HEK293 (cell line): ENCODE measurements around the gene SLC25A22.

Source experiments
- CTCF ChIA-PET: fragments of 350-600 bp; formaldehyde crosslinking; extraction: SDS; loops from one replicate; lab custom pipeline; 2021; ENCODE audit warnings: antibody characterized with exemption; lab: Yijun Ruan, JAX
- POLR2A ChIA-PET: fragments of 300-600 bp; formaldehyde crosslinking; extraction: SDS; loops from one replicate; lab custom pipeline; 2020; ENCODE audit warnings: antibody characterized with exemption, inconsistent platforms; lab: Yijun Ruan, JAX
- H3K27ac ChIP-seq: fragments of 200-500 bp; sonication (Bioruptor generic); 2 replicates; pipeline ENCODE4 v1.5.1; 2014; ENCODE audit warnings: low read depth, low read length, control low read depth, inconsistent platforms; ENCODE audit errors: extremely low read depth
- H3K36me3 ChIP-seq, 2 experiments: fragments of 200-500 bp in 1 of 2; sonication (Bioruptor generic) in 1 of 2; 1 replicate in 1 of 2; 2 replicates in 1 of 2; pipeline ENCODE4 v1.5.1; 2014 to 2017; ENCODE audit warnings: inconsistent platforms in 2 of 2, low read length in 2 of 2; ENCODE audit not compliant: control insufficient read depth in 2 of 2, insufficient read depth in 1 of 2
- H3K4me1 ChIP-seq: fragments of 200-500 bp; sonication (Bioruptor generic); 2 replicates; pipeline ENCODE4 v1.5.1; 2014; ENCODE audit warnings: mild to moderate bottlenecking, low read length, inconsistent platforms; ENCODE audit not compliant: control insufficient read depth, insufficient read depth
- H3K4me3 ChIP-seq: 2 replicates; pipeline ENCODE4 v1.5.1; 2011; ENCODE audit warnings: low read depth, mild to moderate bottlenecking, control low read depth, low read length, moderate library complexity
- H3K9me3 ChIP-seq: fragments of 200-500 bp; sonication (Bioruptor generic); 2 replicates; pipeline ENCODE4 v1.5.1; 2014; ENCODE audit warnings: low read depth, low read length, inconsistent platforms; ENCODE audit not compliant: control insufficient read depth, insufficient read depth
- GLI4 ChIP-seq: fragments of 450-650 bp; formaldehyde crosslinking; IDR thresholded peaks from 2 replicates; pipeline ENCODE4 v1.5.1; 2016; ENCODE audit warnings: missing biosample characterization, missing genetic modification characterization
- KLF8 ChIP-seq: fragments of 450-650 bp; formaldehyde crosslinking; IDR thresholded peaks from 2 replicates; pipeline ENCODE4 v1.5.1; 2016; ENCODE audit warnings: missing biosample characterization, missing genetic modification characterization
- MYNN ChIP-seq: fragments of 450-650 bp; formaldehyde crosslinking; IDR thresholded peaks from 2 replicates; pipeline ENCODE4 v1.5.1; 2016; ENCODE audit warnings: missing biosample characterization, missing genetic modification characterization, borderline replicate concordance
- SP2 ChIP-seq: fragments of 450-650 bp; formaldehyde crosslinking; IDR thresholded peaks from 2 replicates; pipeline ENCODE4 v1.5.1; 2016; ENCODE audit warnings: missing biosample characterization, missing genetic modification characterization
- ZBTB17 ChIP-seq: fragments of 450-650 bp; formaldehyde crosslinking; IDR thresholded peaks from 2 replicates; pipeline ENCODE4 v1.5.1; 2016; ENCODE audit warnings: missing biosample characterization, missing genetic modification characterization
- ZIC2 ChIP-seq: fragments of 450-650 bp; formaldehyde crosslinking; IDR thresholded peaks from 2 replicates; pipeline ENCODE4 v1.5.1; 2016; ENCODE audit warnings: missing biosample characterization, missing genetic modification characterization
- ZNF10 ChIP-seq: fragments of 450-650 bp; formaldehyde crosslinking; IDR thresholded peaks from 2 replicates; pipeline ENCODE4 v1.5.1; 2017; ENCODE audit warnings: missing biosample characterization, missing genetic modification characterization
- ZNF114 ChIP-seq: fragments of 450-650 bp; formaldehyde crosslinking; IDR thresholded peaks from 2 replicates; pipeline ENCODE4 v1.5.0; 2017; ENCODE audit warnings: missing biosample characterization, missing genetic modification characterization
- ZNF140 ChIP-seq: fragments of 450-650 bp; formaldehyde crosslinking; IDR thresholded peaks from 2 replicates; pipeline ENCODE4 v1.5.1; 2016; ENCODE audit warnings: missing biosample characterization, missing genetic modification characterization
- ZNF16 ChIP-seq: fragments of 450-650 bp; formaldehyde crosslinking; IDR thresholded peaks from 2 replicates; pipeline ENCODE4 v1.5.1; 2016; ENCODE audit warnings: low read depth, missing biosample characterization, missing genetic modification characterization
- ZNF211 ChIP-seq: fragments of 450-650 bp; formaldehyde crosslinking; IDR thresholded peaks from 2 replicates; pipeline ENCODE4 v1.5.1; 2016; ENCODE audit warnings: low read depth, missing biosample characterization, missing genetic modification characterization
- ZNF266 ChIP-seq: fragments of 450-650 bp; formaldehyde crosslinking; IDR thresholded peaks from 2 replicates; pipeline ENCODE4 v1.5.1; 2016; ENCODE audit warnings: missing biosample characterization, missing genetic modification characterization, low read depth
- ZNF416 ChIP-seq: fragments of 450-650 bp; formaldehyde crosslinking; IDR thresholded peaks from 2 replicates; pipeline ENCODE4 v1.5.1; 2016; ENCODE audit warnings: missing biosample characterization, missing genetic modification characterization
- ZNF501 ChIP-seq: fragments of 450-650 bp; formaldehyde crosslinking; IDR thresholded peaks from 2 replicates; pipeline ENCODE4 v1.5.1; 2016; ENCODE audit warnings: missing biosample characterization, missing genetic modification characterization
- ZNF544 ChIP-seq: fragments of 450-650 bp; formaldehyde crosslinking; IDR thresholded peaks from 2 replicates; pipeline ENCODE4 v1.5.0; 2017; ENCODE audit warnings: missing biosample characterization, missing genetic modification characterization
- ZNF555 ChIP-seq: fragments of 450-650 bp; formaldehyde crosslinking; conservative IDR thresholded peaks from 2 replicates; pipeline ENCODE4 v1.5.1; 2017; ENCODE audit warnings: missing biosample characterization, mild to moderate bottlenecking, missing genetic modification characterization, inconsistent platforms
- ZNF560 ChIP-seq: fragments of 450-650 bp; formaldehyde crosslinking; IDR thresholded peaks from 2 replicates; pipeline ENCODE4 v1.5.1; 2017; ENCODE audit warnings: missing biosample characterization, missing genetic modification characterization, borderline replicate concordance
- ZNF610 ChIP-seq: fragments of 450-650 bp; formaldehyde crosslinking; IDR thresholded peaks from 2 replicates; pipeline ENCODE4 v1.5.1; 2016; ENCODE audit warnings: missing biosample characterization, missing genetic modification characterization, borderline replicate concordance
- ZNF629 ChIP-seq: fragments of 450-650 bp; formaldehyde crosslinking; IDR thresholded peaks from 2 replicates; pipeline ENCODE4 v1.5.1; 2017; ENCODE audit warnings: missing biosample characterization, missing genetic modification characterization
- ZNF664 ChIP-seq: fragments of 450-650 bp; formaldehyde crosslinking; IDR thresholded peaks from 2 replicates; pipeline ENCODE4 v1.5.1; 2016; ENCODE audit warnings: missing biosample characterization, missing genetic modification characterization
- ZNF747 ChIP-seq: fragments of 450-650 bp; formaldehyde crosslinking; IDR thresholded peaks from 2 replicates; pipeline ENCODE4 v1.5.1; 2016; ENCODE audit warnings: missing biosample characterization, missing genetic modification characterization
- TF ChIP-seq, protein P1 (sequence below): fragments of 450-650 bp; formaldehyde crosslinking; IDR thresholded peaks from 2 replicates; pipeline ENCODE4 v1.5.1; 2016; ENCODE audit warnings: missing biosample characterization, missing genetic modification characterization, borderline replicate concordance
- TF ChIP-seq, protein P2 (sequence below): fragments of 450-650 bp; formaldehyde crosslinking; IDR thresholded peaks from 2 replicates; pipeline ENCODE4 v1.5.1; 2017; ENCODE audit warnings: missing biosample characterization, missing genetic modification characterization
- TF ChIP-seq, protein P3 (sequence below): fragments of 450-650 bp; formaldehyde crosslinking; IDR thresholded peaks from 2 replicates; pipeline ENCODE4 v1.5.1; 2016; ENCODE audit warnings: missing biosample characterization, missing genetic modification characterization, borderline replicate concordance

The SLC25A22 gene

GRCh38 chr11:745428-745827 lies 52.7 kb downstream of the SLC25A22 start:
- Histone ChIP-seq H3K4me1 (no peaks in the 10 kb centered on the region), H3K9me3 (no peaks in the 10 kb centered on the region), H3K36me3 (peaks cover 0 to 4% of the 10 kb centered on the region in 2 experiments; a peak in 2 of 3 replicates), H3K4me3 (no peak overlapping the region), H3K27ac (no peak overlapping the region)
- ChIA-PET POLR2A (interaction anchor here (1.3 kb wide), 1 partner anchor 74 kb away, joined by 5 read pairs; no protein-coding TSS in a partner anchor), CTCF (interaction anchor here (0.7 to 0.9 kb wide), 2 partner anchors 18 to 19 kb away, joined by 3 read pairs; no protein-coding TSS in a partner anchor)
- TF ChIP-seq ZNF266 (tag by site-specific recombination), result no peak
- TF ChIP-seq ZNF560 (tag by site-specific recombination), result no peak
- no peak for TF ChIP-seq SP2 (tag by site-specific recombination)
- no peak for TF ChIP-seq GLI4
- TF ChIP-seq ZNF501, result no peak

DNA sequence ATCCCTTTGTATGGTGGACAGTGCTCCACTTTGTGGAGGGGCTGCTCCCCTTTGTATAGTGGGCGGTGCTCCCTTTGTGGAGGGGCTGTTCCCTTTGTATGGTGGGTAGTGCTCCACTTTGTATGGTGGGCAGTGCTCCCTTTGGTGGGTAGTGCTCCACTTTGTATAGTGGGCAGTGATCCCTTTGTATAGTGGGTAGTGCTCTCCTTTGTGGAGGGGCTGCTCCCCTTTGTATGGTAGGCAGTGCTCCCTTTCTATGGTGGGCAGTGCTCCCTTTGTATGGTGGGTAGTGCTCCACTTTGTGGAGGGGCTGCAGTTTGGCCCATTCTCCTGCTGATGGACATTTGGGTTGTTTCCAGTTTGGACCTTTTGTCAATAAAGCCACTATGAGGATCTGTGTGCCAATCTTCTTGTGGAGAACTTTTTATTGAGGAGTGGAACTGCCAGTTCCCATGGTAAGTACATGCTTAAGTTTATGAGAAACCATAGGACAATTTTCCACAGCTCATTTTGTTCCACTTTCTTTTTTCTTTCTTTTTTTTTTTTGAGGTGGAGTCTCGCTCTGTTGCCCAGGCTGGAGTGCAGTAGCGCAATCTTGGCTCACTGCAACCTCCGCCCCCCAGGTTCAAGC lies 55.4 kb downstream of the SLC25A22 start:
- TF ChIP-seq ZNF747 (tag by site-specific recombination) (no peak), ZNF501 (no peak), ZNF140 (tag by site-specific recombination) (no peak), ZNF629 (tag by site-specific recombination) (no peak), ZIC2 (tag by site-specific recombination) (no peak), ZNF555 (no peak), ZNF544 (tag by site-specific recombination) (no peak), ZNF664 (no peak), ZNF114 (tag by site-specific recombination) (no peak), ZNF16 (tag by site-specific recombination) (no peak), ZNF610 (no peak), ZNF10 (no peak), KLF8 (tag by site-specific recombination) (no peak), ZNF211 (tag by site-specific recombination) (no peak), MYNN (tag by site-specific recombination) (no peak), ZNF416 (tag by site-specific recombination) (no peak), ZBTB17 (tag by site-specific recombination) (no peak)
- TF ChIP-seq, protein P1, sequence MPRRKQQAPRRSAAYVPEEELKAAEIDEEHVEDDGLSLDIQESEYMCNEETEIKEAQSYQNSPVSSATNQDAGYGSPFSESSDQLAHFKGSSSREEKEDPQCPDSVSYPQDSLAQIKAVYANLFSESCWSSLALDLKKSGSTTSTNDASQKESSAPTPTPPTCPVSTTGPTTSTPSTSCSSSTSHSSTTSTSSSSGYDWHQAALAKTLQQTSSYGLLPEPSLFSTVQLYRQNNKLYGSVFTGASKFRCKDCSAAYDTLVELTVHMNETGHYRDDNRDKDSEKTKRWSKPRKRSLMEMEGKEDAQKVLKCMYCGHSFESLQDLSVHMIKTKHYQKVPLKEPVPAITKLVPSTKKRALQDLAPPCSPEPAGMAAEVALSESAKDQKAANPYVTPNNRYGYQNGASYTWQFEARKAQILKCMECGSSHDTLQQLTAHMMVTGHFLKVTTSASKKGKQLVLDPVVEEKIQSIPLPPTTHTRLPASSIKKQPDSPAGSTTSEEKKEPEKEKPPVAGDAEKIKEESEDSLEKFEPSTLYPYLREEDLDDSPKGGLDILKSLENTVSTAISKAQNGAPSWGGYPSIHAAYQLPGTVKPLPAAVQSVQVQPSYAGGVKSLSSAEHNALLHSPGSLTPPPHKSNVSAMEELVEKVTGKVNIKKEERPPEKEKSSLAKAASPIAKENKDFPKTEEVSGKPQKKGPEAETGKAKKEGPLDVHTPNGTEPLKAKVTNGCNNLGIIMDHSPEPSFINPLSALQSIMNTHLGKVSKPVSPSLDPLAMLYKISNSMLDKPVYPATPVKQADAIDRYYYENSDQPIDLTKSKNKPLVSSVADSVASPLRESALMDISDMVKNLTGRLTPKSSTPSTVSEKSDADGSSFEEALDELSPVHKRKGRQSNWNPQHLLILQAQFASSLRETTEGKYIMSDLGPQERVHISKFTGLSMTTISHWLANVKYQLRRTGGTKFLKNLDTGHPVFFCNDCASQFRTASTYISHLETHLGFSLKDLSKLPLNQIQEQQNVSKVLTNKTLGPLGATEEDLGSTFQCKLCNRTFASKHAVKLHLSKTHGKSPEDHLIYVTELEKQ (tag by site-specific recombination), result no peak
- TF ChIP-seq, protein P2, sequence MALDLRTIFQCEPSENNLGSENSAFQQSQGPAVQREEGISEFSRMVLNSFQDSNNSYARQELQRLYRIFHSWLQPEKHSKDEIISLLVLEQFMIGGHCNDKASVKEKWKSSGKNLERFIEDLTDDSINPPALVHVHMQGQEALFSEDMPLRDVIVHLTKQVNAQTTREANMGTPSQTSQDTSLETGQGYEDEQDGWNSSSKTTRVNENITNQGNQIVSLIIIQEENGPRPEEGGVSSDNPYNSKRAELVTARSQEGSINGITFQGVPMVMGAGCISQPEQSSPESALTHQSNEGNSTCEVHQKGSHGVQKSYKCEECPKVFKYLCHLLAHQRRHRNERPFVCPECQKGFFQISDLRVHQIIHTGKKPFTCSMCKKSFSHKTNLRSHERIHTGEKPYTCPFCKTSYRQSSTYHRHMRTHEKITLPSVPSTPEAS, result no peak
- TF ChIP-seq, protein P3, sequence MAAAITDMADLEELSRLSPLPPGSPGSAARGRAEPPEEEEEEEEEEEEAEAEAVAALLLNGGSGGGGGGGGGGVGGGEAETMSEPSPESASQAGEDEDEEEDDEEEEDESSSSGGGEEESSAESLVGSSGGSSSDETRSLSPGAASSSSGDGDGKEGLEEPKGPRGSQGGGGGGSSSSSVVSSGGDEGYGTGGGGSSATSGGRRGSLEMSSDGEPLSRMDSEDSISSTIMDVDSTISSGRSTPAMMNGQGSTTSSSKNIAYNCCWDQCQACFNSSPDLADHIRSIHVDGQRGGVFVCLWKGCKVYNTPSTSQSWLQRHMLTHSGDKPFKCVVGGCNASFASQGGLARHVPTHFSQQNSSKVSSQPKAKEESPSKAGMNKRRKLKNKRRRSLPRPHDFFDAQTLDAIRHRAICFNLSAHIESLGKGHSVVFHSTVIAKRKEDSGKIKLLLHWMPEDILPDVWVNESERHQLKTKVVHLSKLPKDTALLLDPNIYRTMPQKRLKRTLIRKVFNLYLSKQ (tag by site-specific recombination), result no peak
- POLR2A ChIA-PET, result interaction anchor here (0.6 kb wide), 1 partner anchor 45 kb away, joined by 4 read pairs; no protein-coding TSS in a partner anchor
- Histone ChIP-seq H3K27ac (no peak overlapping the region), H3K4me3 (no peak overlapping the region), H3K9me3 (no peaks in the 10 kb centered on the region), H3K36me3 (no peaks in the 10 kb centered on the region), H3K4me1 (no peaks in the 10 kb centered on the region)
- CTCF ChIA-PET, result no interaction called here
